Erythroblast (primary cell): ENCODE measurements around the gene FGD4.

Source experiments
- GATA1 ChIP-seq: IDR thresholded peaks from 2 replicates; pipeline ENCODE4 v1.6.1; 2011; ENCODE audit warnings: low read depth, mild to moderate bottlenecking, control low read depth, low read length, moderate library complexity
- POLR2A ChIP-seq: IDR thresholded peaks from 2 replicates; pipeline ENCODE4 v1.6.1; 2011; ENCODE audit warnings: mild to moderate bottlenecking, low read length

DNA sequence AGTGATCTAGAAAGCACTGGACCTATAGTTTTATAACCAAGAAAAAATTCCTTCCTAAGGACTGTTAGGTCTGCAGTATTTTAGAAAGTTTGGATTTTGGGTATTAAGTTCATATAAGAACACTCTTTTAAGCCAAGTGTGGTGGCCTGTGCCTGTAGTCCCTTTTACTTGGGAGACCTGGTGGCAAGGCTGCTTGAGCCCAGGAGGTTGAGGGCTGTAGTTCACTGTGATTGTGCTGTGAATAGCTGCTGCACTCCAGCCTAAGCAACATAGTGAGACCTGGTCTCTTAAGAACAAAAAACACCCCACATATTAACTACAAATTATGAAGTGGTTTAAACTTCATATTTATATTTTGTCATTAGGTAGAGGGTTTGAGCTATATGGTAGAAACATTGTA is 289.4 kb downstream of the FGD4 start:
- no peak for TF ChIP-seq POLR2A
- no peak for TF ChIP-seq GATA1
